Fibroblast of upper back skin (primary cell): ENCODE data around the gene KRT4.
"Not testable (repeated sequence)": the region's sequence is repeated elsewhere in the genome, so short reads cannot be mapped to it uniquely, and the experiment has no call there.

ENCODE experiments used
- DNase-seq: peaks from one replicate; pipeline ENCODE4 v3.0.0-alpha.2; 2013

KRT4 gene

DNA sequence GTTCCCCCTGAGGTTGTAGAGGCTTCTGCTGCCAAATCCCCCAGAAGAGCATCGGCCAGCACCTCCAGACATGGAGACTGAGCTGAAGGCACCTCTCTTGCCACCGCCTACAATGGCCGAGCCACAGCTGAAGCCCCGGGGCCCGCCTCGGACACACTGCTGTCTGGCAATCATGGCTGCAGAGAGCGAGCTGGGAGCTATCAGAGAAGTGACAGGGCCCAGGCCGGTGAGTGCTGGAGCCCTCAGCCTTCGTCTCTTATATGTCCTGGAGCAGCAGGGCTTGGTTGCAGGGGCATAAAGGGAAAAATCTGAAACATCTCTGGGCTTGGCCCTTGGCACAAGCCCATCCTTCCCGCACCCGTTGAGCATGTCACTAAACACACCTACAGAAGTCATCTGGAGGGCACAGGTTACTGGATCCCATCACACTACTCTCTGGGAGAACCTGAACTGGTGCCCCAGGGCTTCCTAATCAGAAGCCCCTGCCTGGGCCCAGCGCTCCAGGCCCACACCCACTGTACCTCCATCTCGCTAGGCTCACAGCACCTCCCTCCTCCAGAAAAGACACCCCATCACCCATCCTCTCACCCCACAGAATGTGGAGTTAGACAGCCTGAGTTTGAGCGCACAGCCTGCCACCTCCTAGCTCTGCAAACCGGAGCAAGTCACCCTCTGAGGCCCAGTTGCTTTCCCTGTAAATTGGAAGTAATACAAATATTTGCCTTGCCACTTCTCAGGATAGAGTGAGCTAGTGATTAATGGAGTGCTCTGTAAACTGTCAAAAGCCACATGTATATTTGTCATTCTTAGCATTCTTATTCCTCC, at the start of gene KRT4:
KRT4 (minus strand) TSS at position 232 of the 825 bp plus-strand sequence; CDS start at position 174, 58 bp downstream.
- DNase-seq, result peak; percentile 75

DNA sequence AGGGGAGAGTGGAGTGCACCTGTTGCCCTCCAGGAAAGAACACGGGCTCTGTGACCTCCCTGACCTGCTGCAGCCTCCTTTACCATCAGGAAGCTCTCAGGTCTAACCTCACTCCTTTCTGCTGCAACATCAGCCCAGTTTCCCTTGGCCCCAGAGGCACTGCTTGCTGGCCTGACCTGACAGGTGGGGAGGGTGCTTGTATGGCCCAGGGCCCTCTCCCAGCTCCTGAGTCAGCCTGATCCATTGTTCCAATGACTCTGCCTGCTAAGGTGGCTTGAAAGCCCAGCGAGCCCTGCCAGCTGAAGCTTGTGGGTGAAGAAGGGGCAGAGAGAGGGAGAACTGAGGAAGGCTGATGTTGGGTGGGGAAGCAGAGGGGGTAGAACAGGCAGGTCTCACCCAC, 48.1 kb upstream of the KRT4 start:
- DNase-seq, result no peak

DNA sequence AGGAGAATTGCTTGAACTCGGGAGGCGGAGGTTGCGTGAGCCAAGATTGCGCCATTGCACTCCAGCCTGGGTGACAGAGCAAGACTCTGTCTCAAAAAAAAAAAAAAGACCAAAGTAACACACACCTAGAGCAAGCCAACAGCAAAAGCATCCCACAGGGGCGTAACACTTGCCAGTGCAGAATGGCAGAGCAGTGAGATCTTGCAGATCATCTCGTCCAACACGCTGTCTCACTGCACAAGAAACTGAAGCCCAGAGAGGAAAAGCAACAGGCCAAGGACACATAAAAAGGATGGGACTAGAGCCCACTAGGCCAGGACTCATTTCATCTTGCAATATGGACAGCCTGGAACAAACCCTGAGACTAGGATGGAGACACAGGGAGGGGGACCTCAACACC, 47.6 kb upstream of the KRT4 start:
- DNase-seq, result no peak

DNA sequence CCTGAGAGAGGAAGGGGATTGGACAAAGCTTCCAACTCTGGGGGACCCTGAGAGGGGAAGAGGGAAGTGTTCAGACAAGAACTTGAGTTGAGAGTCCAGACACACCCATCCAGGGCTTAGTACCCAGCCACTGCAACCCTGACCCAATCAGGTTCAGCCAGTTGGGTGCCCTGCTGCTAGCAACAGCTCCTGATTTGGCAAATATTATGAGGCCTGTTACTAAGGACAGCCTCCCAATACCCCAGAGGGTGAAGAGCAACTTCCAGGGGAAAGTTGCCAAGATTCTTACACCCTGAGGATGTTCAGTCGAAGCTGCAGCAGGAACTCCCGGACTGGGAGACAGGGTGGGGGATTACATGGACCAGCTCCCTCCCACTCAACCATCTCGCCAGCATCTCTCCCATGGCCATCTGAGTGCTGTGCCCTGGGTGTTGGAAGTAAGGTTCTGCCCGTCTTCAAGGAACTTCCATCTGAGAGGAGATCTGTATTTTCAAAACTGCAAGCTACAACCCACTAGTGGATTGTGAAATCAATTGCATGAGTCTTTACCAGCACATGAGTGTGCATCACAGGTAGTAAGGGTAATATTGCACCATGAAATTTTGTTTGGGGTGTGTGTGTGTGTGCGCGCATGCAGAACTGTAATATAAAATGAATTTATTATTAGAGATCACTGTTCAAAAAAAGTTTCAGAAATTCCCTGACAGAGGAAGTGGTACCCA, 46.3 kb upstream of the KRT4 start:
- DNase-seq, result peak; percentile 22

DNA sequence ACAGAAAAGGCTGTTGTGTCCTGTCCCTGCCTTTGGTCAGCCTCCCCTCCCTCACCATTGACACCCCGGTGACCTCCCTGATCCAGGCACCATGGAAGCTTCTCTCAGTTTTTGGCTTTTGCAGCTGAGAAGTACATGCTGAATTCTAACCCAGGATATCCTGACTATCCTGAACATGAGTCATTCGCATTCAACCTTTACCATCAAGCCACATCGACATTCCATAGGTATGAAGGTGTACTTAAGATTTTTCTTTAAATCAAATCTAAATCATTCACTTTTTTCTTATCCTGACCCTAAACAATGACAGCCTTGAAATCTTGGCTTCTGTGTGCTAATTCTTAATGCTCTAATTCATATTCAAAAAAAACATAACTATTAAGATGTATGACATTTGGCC, 43.6 kb upstream of the KRT4 start:
- no peak for DNase-seq

DNA sequence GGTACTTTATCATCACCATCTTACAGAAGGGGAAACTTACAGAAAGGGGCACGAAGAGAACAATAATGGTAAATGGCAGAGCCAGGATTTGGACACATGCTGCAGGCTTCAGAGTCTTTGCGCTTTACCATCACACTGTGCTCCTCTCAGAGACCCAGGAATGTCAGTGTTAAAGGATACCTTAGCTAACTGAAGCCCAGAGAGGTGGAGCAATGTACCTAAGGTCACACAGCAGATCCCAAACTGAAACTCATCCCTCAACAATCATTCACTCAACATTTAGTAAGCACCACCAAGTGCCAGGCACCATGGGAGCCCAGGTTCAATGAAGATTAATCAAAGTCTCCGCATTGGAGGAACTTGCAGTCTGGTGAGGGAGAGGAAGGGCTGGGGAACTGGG, 42.9 kb upstream of the KRT4 start:
- no peak for DNase-seq

DNA sequence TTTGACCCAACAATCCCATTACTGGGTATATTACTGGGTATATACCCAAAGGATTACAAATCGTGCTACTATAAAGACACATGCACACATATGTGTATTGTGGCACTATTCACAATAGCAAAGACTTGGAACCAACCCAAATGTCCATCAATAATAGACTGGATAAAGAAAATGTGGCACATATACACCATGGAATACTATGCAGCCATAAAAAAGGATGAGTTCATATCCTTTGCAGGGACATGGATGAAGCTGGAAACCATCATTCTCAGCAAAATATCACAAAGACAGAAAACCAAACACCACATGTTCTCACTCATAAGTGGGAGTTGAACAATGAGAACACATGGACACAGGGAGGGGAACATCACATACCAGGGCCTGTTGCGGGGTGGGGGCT, 42.2 kb upstream of the KRT4 start:
- not testable (repeated sequence) for DNase-seq

DNA sequence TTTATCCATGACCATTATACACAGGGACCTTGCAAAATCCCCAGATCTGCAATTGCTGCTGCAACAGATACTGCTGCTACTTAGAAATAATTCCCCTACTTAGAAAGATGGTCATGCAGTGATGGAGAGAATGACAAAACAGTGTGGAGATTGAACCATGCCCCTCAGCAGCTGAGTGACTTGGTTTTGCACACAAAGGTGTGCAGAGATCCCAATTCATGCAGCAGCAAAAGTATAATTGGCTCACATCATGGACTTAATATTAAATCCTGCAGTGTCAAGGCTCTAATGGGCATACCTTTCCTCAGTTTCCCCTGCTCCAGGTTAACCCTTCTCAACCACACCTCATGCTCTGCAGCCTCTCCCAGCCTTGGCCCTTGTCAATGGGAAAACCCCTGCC, 37.9 kb upstream of the KRT4 start:
- no peak for DNase-seq

DNA sequence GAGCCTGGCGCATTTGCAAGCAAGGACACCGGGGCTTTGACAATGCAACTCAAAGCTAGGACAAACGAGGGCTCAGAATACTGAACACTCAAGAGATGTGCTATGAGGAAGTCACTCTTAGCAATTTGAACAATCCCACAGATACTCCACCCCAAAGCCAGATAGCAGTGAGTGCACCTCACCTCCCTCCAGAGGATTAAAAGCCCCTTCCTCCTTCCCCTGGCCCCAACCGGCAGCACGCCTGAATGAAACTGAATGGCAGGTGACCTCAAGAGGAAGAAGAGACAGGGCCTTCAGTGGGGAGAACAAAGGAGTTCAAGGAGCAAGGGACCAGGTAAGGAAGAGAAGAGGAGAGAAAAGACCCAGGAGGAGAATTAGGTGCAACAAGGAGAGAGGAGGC, 36.8 kb upstream of the KRT4 start:
- DNase-seq, result no peak

DNA sequence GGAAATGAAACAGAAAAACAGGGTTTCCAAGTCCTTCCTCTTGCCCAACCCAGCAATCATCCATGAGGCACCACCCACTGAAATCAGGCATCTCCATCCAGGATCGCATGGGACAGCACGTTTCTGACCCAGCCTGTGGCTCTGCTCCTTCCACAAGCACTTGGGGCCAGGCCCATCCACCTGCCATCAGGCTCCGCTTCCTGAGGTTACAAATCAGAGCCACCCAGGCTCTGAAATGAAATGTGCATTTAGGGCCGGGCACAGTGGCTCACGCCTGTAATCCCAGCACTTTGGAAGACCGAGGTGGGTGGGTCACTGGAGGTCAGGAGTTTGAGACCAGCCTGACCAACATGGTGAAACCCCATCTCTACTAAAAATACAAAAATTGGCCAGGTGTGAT, 35.6 kb upstream of the KRT4 start:
- no peak for DNase-seq

DNA sequence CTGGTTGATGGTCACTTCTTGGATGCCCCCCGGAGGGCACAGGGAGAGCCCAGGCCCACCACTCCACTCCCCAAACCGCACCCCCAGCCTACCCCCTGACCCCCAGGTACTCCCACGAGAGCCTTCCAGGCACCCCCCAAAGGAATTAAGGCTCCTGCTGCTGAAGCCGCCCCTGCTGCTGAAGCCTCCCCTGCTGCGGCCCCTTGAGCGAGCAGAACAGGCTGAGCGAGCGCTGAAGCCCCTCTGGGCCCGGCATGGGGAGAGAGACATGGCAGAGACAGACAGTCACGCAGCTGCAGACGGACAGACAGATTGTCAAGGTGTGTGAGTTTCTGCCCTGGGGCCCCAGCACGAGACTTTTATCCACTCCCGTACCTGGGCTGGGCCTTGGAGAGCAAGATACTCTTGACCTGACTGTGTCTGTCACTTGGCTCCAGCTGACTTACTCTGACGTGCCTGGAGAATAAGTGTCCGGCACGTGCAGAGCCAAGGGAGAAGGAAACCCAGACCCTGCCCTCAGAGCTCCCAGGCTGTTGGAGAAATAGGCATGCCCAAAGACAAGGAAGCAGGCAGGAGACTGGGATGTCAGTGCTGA, 34.8 kb upstream of the KRT4 start, which contains the start of gene KRT78:
KRT78 (minus strand) TSS at position 334 of the 595 bp plus-strand sequence; CDS start at position 270, 64 bp downstream.
- no peak for DNase-seq

DNA sequence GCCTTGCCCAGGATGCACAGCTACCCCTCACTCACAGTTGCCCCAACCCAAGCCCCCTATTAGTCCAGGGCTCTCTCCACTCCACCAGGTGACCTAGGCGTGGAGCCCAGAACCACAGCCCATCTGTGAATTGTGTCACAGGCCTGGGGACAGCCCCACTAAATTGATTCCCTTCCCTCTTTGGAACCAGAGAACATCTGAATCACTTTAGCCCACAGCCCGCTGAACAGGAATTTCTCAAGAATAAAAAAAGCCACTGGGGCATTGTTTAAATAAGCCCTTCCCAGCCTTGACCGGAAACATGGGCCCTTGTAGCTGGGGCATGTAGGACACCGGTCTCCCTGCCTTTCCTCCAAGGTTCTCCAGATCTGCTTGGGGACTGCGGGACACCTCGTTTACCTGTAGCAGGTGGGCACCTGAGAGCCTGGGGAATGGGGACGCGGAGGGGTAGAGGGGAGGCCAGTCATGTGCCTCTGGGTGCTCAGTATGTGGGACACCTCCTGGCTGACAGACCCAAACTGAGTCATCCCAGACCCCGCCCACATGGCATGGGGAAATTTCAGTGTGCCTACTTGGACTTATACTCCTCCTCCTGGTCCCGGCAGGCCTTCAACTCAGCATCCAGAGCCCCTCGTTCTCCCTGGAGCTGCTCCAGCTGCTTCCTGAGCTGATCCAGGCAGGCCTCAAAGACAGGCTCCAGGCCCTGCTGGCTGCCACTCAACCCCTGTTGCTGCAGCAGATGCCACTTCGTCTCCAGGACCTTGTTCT, 33.6 kb upstream of the KRT4 start:
- DNase-seq, result no peak

DNA sequence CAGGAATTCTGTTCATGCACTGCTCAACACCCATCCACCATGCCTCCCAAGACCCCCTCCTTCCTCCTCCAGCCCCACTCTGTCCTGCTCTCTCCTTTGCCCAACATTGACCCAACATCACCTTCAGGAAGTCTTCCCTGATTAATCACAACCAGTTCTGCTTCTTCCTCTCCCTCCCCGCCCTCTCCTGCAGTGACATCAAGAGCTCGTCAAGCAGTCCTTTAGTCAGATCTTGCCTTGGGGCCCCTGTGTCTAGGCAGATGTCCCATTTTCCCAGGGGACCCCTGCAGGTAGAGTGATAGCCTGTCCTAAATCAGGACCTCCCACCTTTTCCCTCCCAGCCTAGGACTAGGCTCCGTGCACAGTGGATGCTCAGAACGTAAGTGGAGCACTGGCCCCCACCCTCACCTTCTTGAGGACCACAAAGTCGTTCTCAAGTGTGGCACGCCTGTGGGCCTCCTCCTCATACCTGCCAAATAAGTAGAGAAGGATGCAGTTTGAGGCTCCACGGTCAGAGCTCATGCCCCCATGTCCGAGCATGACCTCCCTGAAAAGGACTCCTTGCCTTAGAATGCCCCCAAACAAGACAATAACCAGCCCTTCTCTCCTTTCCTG, 32.5 kb upstream of the KRT4 start:
- no peak for DNase-seq

DNA sequence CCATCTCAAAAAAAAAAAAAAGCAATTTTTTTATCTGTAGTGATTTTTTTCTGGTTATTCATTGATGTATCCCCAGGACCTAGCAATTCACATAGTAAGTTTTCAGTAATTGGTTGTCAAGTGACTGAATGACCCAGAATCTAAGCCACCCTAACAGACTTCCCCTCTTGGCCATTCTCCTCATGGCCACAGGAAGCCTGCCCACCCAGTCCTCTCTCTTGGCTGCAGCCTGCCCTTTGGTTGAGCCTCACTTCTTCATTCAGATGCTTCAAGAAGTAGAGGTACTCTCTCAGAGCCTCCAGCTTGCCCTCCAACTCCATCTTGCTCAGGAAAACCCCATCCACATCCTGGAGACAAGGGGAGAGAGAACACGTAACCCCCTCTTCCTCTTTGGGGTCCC, 32.0 kb upstream of the KRT4 start:
- no peak for DNase-seq

DNA sequence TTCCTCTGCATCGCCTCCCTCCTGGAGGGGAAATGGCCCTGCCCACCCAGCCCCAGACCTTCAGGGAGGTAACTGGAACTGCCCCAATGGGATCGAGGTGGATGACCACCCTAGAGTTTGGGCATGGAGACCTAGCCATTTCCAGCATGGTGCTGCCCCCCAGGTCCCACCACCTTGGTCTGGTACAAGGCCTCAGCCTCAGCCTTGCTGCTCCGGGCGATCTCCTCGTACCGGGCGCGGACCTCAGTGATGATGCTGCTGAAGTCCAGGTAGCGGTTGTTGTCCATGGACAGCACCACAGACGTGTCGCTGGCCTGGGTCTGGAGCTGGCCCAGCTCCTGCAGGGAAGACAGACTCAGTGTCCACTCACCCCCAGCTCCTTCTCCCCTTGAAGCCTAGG, 30.5 kb upstream of the KRT4 start:
- DNase-seq, result no peak

DNA sequence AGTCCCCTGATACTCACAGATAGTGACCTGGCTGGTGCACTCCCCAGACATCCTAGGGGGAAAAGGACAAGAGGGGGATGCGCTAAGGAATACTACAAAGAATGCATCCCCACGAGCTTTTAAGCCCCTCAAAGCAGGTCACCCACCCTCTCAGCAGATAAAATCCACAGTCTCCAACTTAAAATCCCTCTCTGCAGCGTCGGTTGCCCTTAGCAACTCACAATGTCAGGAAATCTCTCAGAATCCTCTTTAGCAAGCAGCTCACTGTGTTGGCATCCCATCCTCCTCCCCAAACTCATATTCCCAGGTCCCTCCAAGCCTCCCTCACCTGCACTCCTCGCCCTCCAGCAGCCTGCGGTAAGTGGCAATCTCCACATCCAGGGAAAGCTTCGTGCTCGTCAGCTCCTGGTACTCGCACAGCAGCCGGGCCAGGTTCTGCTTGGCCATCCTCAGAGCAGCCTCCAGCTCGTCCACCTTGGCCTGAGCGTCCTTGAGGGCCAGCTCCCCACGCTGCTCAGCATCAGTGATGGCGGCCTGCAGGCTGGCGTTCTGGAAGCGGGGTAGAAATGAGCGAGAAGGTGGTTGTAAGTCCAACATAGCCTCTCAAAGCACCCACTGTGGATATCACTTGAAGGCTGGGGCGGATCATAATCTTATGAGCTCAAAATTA, 25.7 kb upstream of the KRT4 start:
- DNase-seq, result no peak

DNA sequence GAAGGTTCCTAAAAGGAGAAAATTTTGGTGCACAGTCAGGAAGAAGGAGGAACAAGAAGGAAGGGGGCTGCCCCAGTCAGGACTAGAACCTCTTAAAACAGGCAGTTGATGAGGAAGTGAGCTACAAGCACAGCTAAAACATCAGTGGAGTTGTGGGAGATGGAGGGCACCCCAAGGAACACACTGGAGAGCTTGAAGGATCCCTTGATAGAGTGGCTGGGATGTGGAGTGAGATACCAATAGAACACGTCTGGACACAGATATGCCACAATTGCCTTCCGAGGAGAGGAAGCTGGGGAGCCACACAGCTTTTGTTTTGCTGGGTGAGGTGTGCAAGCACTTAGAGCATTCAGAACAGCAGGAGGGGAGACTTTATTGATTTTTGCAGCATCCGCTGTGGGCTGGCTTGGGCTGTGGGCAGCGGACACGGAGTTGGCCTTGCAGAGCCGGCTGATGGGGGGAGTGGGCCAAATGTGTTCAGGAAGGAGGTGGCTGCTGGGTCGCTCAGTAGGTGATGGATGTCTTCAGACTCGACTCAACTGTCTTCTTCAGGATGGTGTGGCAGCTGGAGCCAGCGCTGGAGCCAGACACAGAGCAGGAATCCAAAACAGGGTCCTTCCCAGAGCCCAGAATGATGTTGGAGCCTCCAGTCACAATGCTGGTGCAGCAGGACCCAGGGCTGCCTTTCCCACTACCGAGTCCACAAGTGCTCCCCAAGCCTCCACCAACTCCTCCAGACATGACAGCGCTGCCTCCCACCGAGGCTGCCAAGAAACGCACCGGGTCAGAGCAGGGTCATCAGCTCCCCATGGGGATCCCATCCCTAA, 24.9 kb upstream of the KRT4 start:
- no peak for DNase-seq

DNA sequence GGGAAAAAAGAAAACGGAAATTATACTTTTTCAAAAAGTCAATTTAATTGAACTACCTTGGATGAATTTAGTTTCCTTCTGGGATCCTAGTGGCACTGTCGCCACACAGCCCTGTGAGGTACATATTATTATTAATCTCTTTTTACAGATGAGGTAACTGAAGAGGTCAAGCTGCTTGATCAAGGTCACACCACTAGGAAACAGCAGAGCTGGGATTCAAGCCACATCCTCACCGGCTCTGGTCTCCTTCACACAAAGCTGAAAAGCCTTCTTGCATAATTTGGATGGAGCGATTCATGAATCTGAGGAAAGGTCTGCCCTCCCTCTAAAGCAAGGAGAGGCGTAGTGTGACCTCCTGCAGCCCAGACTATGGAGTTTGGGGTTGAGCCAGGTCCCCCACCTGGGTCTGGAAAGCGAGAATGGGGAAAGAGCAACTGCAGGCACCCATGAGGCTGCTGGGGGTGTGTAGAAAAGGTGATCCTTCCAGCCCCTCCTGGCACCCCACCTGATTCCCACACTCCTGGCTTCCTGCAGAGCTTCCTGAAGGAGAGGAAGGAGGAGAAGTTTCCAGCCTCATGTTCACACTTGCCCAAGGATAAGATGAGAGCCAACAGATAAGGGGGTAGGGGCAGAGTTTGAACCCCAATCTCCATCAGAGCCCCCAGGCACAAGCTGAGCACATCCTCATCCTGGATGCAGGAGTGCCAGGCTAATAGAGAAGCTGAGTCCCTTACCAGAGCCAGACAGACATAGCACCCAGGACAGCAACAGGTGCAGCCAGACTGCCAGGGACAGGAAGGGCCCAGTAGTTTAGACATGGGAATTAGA, 24.1 kb upstream of the KRT4 start:
- DNase-seq, result no peak

DNA sequence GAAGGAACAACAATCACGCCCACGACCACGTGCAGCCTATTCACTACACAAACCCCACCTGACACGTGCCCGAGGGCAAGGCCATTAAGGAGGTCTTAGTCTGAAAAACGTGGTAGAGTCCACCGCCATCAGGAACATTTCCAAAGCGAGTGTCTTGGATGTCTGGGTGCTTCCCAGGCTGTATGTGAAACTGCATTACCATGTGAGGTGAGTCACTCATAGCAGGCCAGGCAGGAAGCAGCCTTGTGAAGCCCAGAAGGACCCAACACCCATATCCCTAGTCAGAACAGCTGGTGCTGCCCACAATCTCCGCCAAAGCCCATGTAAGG, 23.5 kb upstream of the KRT4 start:
- DNase-seq, result peak; percentile 73
